HUES64 (cell line): ENCODE results near the gene MAGI2.

ENCODE experiments used
- H3K27ac ChIP-seq: 2 replicates; pipeline ENCODE4 v1.7.0; 2013; ENCODE audit warnings: low read depth, low read length, inconsistent platforms
- H3K27me3 ChIP-seq: 2 replicates; pipeline ENCODE4 v1.6.1; 2013; ENCODE audit warnings: mild to moderate bottlenecking, low read length; ENCODE audit not compliant: insufficient read depth
- H3K36me3 ChIP-seq: 2 replicates; pipeline ENCODE4 v1.6.1; 2013; ENCODE audit warnings: mild to moderate bottlenecking, low read length; ENCODE audit not compliant: insufficient read depth
- H3K4me1 ChIP-seq: 2 replicates; pipeline ENCODE4 v1.6.1; 2013; ENCODE audit warnings: mild to moderate bottlenecking, low read length, moderate library complexity; ENCODE audit not compliant: insufficient read depth
- H3K4me3 ChIP-seq: 2 replicates; pipeline ENCODE4 v1.5.1; 2013; ENCODE audit warnings: mild to moderate bottlenecking, low read length, moderate library complexity
- H3K9ac ChIP-seq: 2 replicates; pipeline ENCODE4 v1.6.1; 2013; ENCODE audit warnings: mild to moderate bottlenecking, low read depth, low read length
- H3K9me3 ChIP-seq: 2 replicates; pipeline ENCODE4 v1.6.1; 2013; ENCODE audit warnings: low read depth, low read length; ENCODE audit not compliant: insufficient read depth
- WGBS: fragments of 150-250, 120-280 bp; methylation state at CpG from one replicate; pipeline ENCODE4 v1.1.7; 2013; ENCODE audit warnings: missing lambda C conversion rate; 5-methylcytosine and 5-hydroxymethylcytosine counted together

Gene MAGI2

GRCh38 chr7:78224923-78225322 lies 1228.5 kb downstream of the MAGI2 start:
- 91% methylated on average over 4 of the region's 4 CpGs for WGBS
- Histone ChIP-seq H3K9me3 (no peaks in the 10 kb centered on the region), H3K4me1 (no peaks in the 10 kb centered on the region), H3K9ac (no peak overlapping the region), H3K4me3 (no peak overlapping the region), H3K27me3 (no peaks in the 10 kb centered on the region), H3K27ac (no peak overlapping the region), H3K36me3 (no peaks in the 10 kb centered on the region)

- no peak overlapping the region for H3K9ac ChIP-seq
- H3K4me1 ChIP-seq = no peaks in the 10 kb centered on the region
- H3K36me3 ChIP-seq = no peaks in the 10 kb centered on the region
- H3K4me3 ChIP-seq = no peak overlapping the region
- no peaks in the 10 kb centered on the region for H3K9me3 ChIP-seq
- no peak overlapping the region for H3K27ac ChIP-seq
- WGBS = 92% methylated on average over 1 of the region's 1 CpG
- H3K27me3 ChIP-seq = no peaks in the 10 kb centered on the region
Observed at GRCh38 chr7:78223598-78223997, 1229.9 kb downstream of the MAGI2 start.

- H3K4me3 ChIP-seq = no peak overlapping the region
- no peak overlapping the region for H3K27ac ChIP-seq
- H3K9ac ChIP-seq = no peak overlapping the region
- H3K4me1 ChIP-seq = no peaks in the 10 kb centered on the region
- no peaks in the 10 kb centered on the region for H3K27me3 ChIP-seq
- H3K9me3 ChIP-seq = no peaks in the 10 kb centered on the region
- no peaks in the 10 kb centered on the region for H3K36me3 ChIP-seq
- 78% methylated on average over 5 of the region's 5 CpGs for WGBS
Observed at GRCh38 chr7:78222001-78222751, 1231.3 kb downstream of the MAGI2 start.

GRCh38 chr7:78220754-78221153 lies 1232.7 kb downstream of the MAGI2 start:
- H3K9ac ChIP-seq = no peak overlapping the region
- H3K4me1 ChIP-seq = no peaks in the 10 kb centered on the region
- H3K27ac ChIP-seq = no peak overlapping the region
- 95% methylated on average over 5 of the region's 5 CpGs for WGBS
- H3K9me3 ChIP-seq = no peaks in the 10 kb centered on the region
- H3K36me3 ChIP-seq = no peaks in the 10 kb centered on the region
- H3K4me3 ChIP-seq = no peak overlapping the region
- no peaks in the 10 kb centered on the region for H3K27me3 ChIP-seq

- no peak overlapping the region for H3K9ac ChIP-seq
- no peaks in the 10 kb centered on the region for H3K27me3 ChIP-seq
- H3K4me3 ChIP-seq = no peak overlapping the region
- no peaks in the 10 kb centered on the region for H3K36me3 ChIP-seq
- no peaks in the 10 kb centered on the region for H3K9me3 ChIP-seq
- H3K27ac ChIP-seq = no peak overlapping the region
- 95% methylated on average over 9 of the region's 9 CpGs for WGBS
- H3K4me1 ChIP-seq = no peaks in the 10 kb centered on the region
Observed at GRCh38 chr7:78218876-78219275, 1234.6 kb downstream of the MAGI2 start.

GRCh38 chr7:78218051-78218450 lies 1235.4 kb downstream of the MAGI2 start:
- WGBS = 89% methylated on average over 1 of the region's 1 CpG

GRCh38 chr7:78215199-78215598 lies 1238.3 kb downstream of the MAGI2 start:
- no peaks in the 10 kb centered on the region for H3K36me3 ChIP-seq
- no peak overlapping the region for H3K9ac ChIP-seq
- no peak overlapping the region for H3K4me3 ChIP-seq
- no peak overlapping the region for H3K27ac ChIP-seq
- no peaks in the 10 kb centered on the region for H3K4me1 ChIP-seq
- WGBS = 94% methylated on average over 3 of the region's 3 CpGs
- no peaks in the 10 kb centered on the region for H3K9me3 ChIP-seq
- no peaks in the 10 kb centered on the region for H3K27me3 ChIP-seq

More at GRCh38 chr7:78218051-78218450, 1235.4 kb downstream of the MAGI2 start:
- Histone ChIP-seq H3K9me3 (no peaks in the 10 kb centered on the region), H3K27ac (no peak overlapping the region), H3K27me3 (no peaks in the 10 kb centered on the region), H3K4me3 (no peak overlapping the region), H3K9ac (no peak overlapping the region), H3K36me3 (no peaks in the 10 kb centered on the region), H3K4me1 (no peaks in the 10 kb centered on the region)

GRCh38 chr7:78213402-78213801 lies 1240.1 kb downstream of the MAGI2 start:
- Histone ChIP-seq H3K9me3 (no peaks in the 10 kb centered on the region; the same call in 1 of the 2 replicates), H3K36me3 (no peaks in the 10 kb centered on the region), H3K9ac (no peak overlapping the region), H3K4me1 (no peaks in the 10 kb centered on the region), H3K27me3 (no peaks in the 10 kb centered on the region), H3K27ac (no peak overlapping the region), H3K4me3 (no peak overlapping the region)
- 98% methylated on average over 6 of the region's 6 CpGs for WGBS

- 94% methylated on average over 2 of the region's 3 CpGs for WGBS
- H3K27me3 ChIP-seq = no peaks in the 10 kb centered on the region
Observed at GRCh38 chr7:78212476-78213060, 1240.9 kb downstream of the MAGI2 start.

GRCh38 chr7:78207269-78207668 lies 1246.2 kb downstream of the MAGI2 start:
- H3K4me3 ChIP-seq = no peak overlapping the region
- H3K27me3 ChIP-seq = no peaks in the 10 kb centered on the region
- peaks cover 10% of the 10 kb centered on the region; the same call in 1 of the 2 replicates for H3K4me1 ChIP-seq
- no peak overlapping the region for H3K27ac ChIP-seq
- no peak overlapping the region for H3K9ac ChIP-seq
- no peaks in the 10 kb centered on the region; the same call in 1 of the 2 replicates for H3K9me3 ChIP-seq
- no peaks in the 10 kb centered on the region for H3K36me3 ChIP-seq

More at GRCh38 chr7:78212476-78213060, 1240.9 kb downstream of the MAGI2 start:
- H3K9ac ChIP-seq = no peak overlapping the region
- H3K9me3 ChIP-seq = no peaks in the 10 kb centered on the region; the same call in 1 of the 2 replicates
- no peaks in the 10 kb centered on the region for H3K36me3 ChIP-seq
- no peaks in the 10 kb centered on the region for H3K4me1 ChIP-seq
- no peak overlapping the region for H3K27ac ChIP-seq
- no peak overlapping the region for H3K4me3 ChIP-seq

- no peaks in the 10 kb centered on the region for H3K27me3 ChIP-seq
- no peaks in the 10 kb centered on the region for H3K36me3 ChIP-seq
- 100% methylated on average over 1 of the region's 2 CpGs for WGBS
- H3K27ac ChIP-seq = no peak overlapping the region
- H3K4me3 ChIP-seq = no peak overlapping the region
- no peak overlapping the region for H3K9ac ChIP-seq
- H3K4me1 ChIP-seq = peaks cover 10% of the 10 kb centered on the region; the same call in 1 of the 2 replicates
- H3K9me3 ChIP-seq = no peaks in the 10 kb centered on the region; the same call in 1 of the 2 replicates
Observed at GRCh38 chr7:78206769-78207168, 1246.7 kb downstream of the MAGI2 start.
